ENCODE results near the gene NINL.

GRCh38 chr20:25544734-25545133, 40.6 kb downstream of the NINL start:
- TF ChIP-seq POLR2A (IDR thresholded peaks at IDR 0.05; ENCODE audit: extremely low read depth, insufficient read length) = no peak
- no peak for TF ChIP-seq CTCF (IDR thresholded peaks at IDR 0.05; ENCODE audit: low read depth, low read length)

Data from NB4 (cell line).